Glutamatergic neuron (in vitro differentiated cells): ENCODE results near the gene C1orf159. TPM values are rescaled to one million over a fixed set of nuclear protein-coding genes. Genes with fewer than 3 reads are reported as not detected.

Experiments
- DNase-seq: peaks from one replicate; pipeline ENCODE4 v3.0.0; 2022
- H3K27ac Mint-ChIP-seq: one replicate; pipeline ENCODE4 v1.8.0; 2020; ENCODE audit warnings: mild to moderate bottlenecking, mixed read lengths, inconsistent platforms; ENCODE audit not compliant: unreplicated experiment
- H3K27me3 Mint-ChIP-seq: one replicate; pipeline ENCODE4 v1.8.0; 2020; ENCODE audit warnings: mild to moderate bottlenecking, moderate library complexity, mixed read lengths, inconsistent platforms; ENCODE audit not compliant: unreplicated experiment
- H3K36me3 Mint-ChIP-seq: one replicate; pipeline ENCODE4 v1.8.0; 2020; ENCODE audit warnings: mild to moderate bottlenecking, mixed read lengths, inconsistent platforms; ENCODE audit not compliant: unreplicated experiment
- H3K4me1 Mint-ChIP-seq: one replicate; pipeline ENCODE4 v1.8.0; 2020; ENCODE audit warnings: mild to moderate bottlenecking, low read depth, mixed read lengths, inconsistent platforms; ENCODE audit not compliant: unreplicated experiment
- H3K4me3 Mint-ChIP-seq: one replicate; pipeline ENCODE4 v1.8.0; 2020; ENCODE audit warnings: mild to moderate bottlenecking, mixed read lengths, inconsistent platforms; ENCODE audit not compliant: unreplicated experiment
- H3K9me3 Mint-ChIP-seq: one replicate; pipeline ENCODE4 v1.8.0; 2020; ENCODE audit warnings: mild to moderate bottlenecking, moderate library complexity, mixed read lengths, inconsistent platforms; ENCODE audit not compliant: unreplicated experiment
- total RNA-seq: library from RNA; stranded (reverse); fragmentation: NEBNext Ultra II Directional; extraction: Animal tissue kit (Norgen Biotek cat#: 25700); gene quantifications from one replicate; pipeline ENCODE4 v1.2.1, GENCODE V29; 2021; ENCODE audit not compliant: unreplicated experiment
- TF ChIP-seq, protein P1 (sequence below): fragments of 200-600 bp; sonication (generic); IDR thresholded peaks from one replicate; pipeline ENCODE4 v1.5.0; 2021; ENCODE audit not compliant: partially characterized antibody, unreplicated experiment

C1orf159 gene
- total RNA-seq, 1 donor from 2014 or later = 24.5 TPM

DNA sequence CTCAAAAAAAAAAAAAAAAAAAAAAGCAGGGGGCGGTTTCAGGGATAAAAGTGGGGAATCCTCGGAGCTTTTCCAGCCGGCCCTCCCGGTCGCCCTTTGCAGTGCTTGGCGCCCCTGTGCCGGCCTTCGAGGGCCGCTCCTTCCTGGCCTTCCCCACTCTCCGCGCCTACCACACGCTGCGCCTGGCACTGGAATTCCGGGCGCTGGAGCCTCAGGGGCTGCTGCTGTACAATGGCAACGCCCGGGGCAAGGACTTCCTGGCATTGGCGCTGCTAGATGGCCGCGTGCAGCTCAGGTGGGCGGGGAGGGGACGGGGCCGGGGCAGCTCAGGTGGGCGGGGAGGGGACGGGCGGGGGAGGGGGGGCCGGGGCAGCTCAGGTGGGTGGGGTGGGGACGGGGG lies 67.1 kb downstream of the C1orf159 start:
- Mint-ChIP-seq H3K27ac (no peak overlapping the region), H3K9me3 (peaks cover 16% of the 10 kb centered on the region), H3K4me1 (no peaks in the 10 kb centered on the region), H3K36me3 (peaks cover 11% of the 10 kb centered on the region), H3K4me3 (no peak overlapping the region), H3K27me3 (peaks cover 18% of the 10 kb centered on the region)
- no peak for DNase-seq
- TF ChIP-seq, protein P1, sequence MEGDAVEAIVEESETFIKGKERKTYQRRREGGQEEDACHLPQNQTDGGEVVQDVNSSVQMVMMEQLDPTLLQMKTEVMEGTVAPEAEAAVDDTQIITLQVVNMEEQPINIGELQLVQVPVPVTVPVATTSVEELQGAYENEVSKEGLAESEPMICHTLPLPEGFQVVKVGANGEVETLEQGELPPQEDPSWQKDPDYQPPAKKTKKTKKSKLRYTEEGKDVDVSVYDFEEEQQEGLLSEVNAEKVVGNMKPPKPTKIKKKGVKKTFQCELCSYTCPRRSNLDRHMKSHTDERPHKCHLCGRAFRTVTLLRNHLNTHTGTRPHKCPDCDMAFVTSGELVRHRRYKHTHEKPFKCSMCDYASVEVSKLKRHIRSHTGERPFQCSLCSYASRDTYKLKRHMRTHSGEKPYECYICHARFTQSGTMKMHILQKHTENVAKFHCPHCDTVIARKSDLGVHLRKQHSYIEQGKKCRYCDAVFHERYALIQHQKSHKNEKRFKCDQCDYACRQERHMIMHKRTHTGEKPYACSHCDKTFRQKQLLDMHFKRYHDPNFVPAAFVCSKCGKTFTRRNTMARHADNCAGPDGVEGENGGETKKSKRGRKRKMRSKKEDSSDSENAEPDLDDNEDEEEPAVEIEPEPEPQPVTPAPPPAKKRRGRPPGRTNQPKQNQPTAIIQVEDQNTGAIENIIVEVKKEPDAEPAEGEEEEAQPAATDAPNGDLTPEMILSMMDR = no peak

DNA sequence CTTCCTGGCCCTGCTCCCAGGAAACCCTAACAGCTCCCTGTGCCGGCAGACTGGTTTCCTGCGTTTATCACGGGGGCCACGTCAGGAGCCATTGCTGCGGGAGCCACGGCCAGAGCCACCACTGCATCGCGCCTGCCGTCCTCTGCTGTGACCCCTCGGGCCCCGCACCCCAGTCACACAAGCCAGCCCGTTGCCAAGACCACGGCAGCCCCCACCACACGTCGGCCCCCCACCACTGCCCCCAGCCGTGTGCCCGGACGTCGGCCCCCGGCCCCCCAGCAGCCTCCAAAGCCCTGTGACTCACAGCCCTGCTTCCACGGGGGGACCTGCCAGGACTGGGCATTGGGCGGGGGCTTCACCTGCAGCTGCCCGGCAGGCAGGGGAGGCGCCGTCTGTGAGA lies 67.9 kb downstream of the C1orf159 start:
- DNase-seq = no peak
- Mint-ChIP-seq H3K27ac (no peak overlapping the region), H3K36me3 (peaks cover 11% of the 10 kb centered on the region), H3K9me3 (peaks cover 16% of the 10 kb centered on the region), H3K4me3 (no peak overlapping the region), H3K4me1 (no peaks in the 10 kb centered on the region), H3K27me3 (peaks cover 18% of the 10 kb centered on the region)
- TF ChIP-seq, protein P1 = no peak

DNA sequence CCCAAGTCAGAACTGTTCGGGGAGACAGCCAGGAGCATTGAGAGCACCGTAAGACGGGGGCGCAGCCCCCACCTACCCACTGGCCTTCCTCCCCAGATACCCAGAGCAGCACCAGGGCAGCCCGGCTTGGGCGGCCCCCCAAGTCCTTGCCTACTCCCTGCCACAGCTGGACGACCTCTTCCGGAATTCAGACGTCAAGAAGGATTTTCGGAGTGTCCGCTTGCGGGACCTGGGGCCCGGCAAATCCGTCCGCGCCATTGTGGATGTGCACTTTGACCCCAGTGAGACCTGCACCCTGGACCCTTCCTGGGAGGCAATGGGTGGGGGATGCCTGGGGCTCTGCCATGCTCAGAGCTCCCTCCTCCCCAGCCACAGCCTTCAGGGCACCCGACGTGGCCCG lies 68.5 kb downstream of the C1orf159 start:
- Mint-ChIP-seq H3K36me3 (peaks cover 7% of the 10 kb centered on the region), H3K4me3 (no peak overlapping the region), H3K4me1 (no peaks in the 10 kb centered on the region), H3K9me3 (peaks cover 14% of the 10 kb centered on the region), H3K27me3 (peaks cover 16% of the 10 kb centered on the region), H3K27ac (no peak overlapping the region)
- TF ChIP-seq, protein P1 = no peak
- no peak for DNase-seq

DNA sequence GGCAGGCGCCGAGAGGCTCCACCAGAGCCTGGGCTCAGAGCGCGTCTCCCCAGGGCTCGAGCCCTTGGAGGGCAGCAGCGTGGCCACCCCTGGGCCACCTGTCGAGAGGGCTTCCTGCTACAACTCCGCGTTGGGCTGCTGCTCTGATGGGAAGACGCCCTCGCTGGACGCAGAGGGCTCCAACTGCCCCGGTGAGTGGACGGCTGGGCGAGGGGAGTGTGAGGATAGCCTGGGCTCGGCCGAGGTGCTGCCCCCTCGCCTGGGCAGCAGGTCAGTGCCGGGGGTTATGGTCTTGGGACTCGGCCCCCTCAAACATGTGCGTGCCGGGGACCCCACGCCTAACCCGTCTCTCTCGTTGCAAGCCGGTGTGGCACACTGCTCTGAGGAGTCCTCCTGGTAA lies 69.1 kb downstream of the C1orf159 start:
- no peak for DNase-seq
- Mint-ChIP-seq H3K27me3 (peaks cover 14% of the 10 kb centered on the region), H3K4me3 (no peak overlapping the region), H3K9me3 (peaks cover 11% of the 10 kb centered on the region), H3K36me3 (peaks cover 4% of the 10 kb centered on the region), H3K27ac (no peak overlapping the region), H3K4me1 (no peaks in the 10 kb centered on the region)
- TF ChIP-seq, protein P1 = no peak

DNA sequence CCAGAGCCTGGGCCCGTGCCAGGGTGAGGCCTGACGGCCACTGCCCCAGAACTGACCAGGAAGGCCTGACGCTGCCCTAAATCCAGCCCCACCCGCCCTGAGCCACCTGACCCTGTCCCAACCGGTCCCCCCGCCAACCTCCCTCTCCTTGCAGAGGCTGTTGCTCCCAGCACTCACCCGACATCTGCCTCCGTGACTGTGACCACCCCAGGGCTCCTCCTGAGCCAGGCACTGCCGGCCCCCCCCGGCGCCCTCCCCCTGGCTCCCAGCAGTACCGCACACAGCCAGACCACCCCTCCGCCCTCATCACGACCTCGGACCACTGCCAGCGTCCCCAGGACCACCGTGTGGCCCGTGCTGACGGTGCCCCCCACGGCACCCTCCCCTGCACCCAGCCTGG lies 69.6 kb downstream of the C1orf159 start:
- DNase-seq = no peak
- H3K27ac Mint-ChIP-seq = no peak overlapping the region
- H3K36me3 Mint-ChIP-seq = peaks cover 4% of the 10 kb centered on the region
- TF ChIP-seq, protein P1 = no peak
- H3K9me3 Mint-ChIP-seq = peaks cover 11% of the 10 kb centered on the region
- H3K4me3 Mint-ChIP-seq = no peak overlapping the region
- peaks cover 14% of the 10 kb centered on the region for H3K27me3 Mint-ChIP-seq
- H3K4me1 Mint-ChIP-seq = no peaks in the 10 kb centered on the region
